ENCODE measurements around the gene FEZF2.

FEZF2 gene

DNA sequence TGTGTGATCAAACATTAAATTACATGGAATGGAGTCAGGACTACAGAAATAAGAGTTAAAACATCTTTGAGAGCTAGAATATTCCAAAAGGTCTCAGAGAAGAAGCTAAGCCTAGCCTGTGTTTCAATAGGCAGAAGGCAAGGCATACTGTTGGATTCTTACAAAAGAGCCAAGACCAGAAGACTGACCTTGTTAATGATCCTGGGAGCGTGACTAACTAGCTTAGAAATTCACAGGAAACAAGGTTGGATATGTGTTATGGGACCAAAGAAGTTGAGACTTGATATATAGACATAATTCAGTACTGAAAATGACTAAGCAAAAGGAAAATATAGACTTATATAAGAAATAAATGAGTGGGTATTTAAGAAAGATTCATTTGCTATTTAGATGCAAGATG is 50.1 kb downstream of the FEZF2 start:
- DNase-seq: no peak
